ENCODE results near the gene DCLRE1C.

- no peak for TF ChIP-seq EZH2phosphoT487 (IDR thresholded peaks at IDR 0.05; ENCODE audit: insufficient read depth, low read depth)
- TF ChIP-seq EZH2 (IDR thresholded peaks at IDR 0.05; ENCODE audit: insufficient read depth, poor library complexity, severe bottlenecking) = no peak
These were observed 27.0 kb downstream of the DCLRE1C start for GRCh38 chr10:14926722-14927416.

Measured in GM23248 (cell line).